Testis (tissue), 2 donors: ENCODE measurements around the gene VWA8.

ENCODE experiments used
- POLR2A ChIP-seq: fragments of 450-650 bp; IDR thresholded peaks from one replicate; pipeline ENCODE4 v1.6.1; 2017; ENCODE audit warnings: antibody characterized with exemption, mild to moderate bottlenecking, moderate library complexity
- TF ChIP-seq, protein P1 (sequence below), 3 experiments: fragments of 450-650 bp in 2 of 3; fragments of 200-600 bp in 1 of 3; sonication (generic) in 1 of 3; IDR thresholded peaks; one replicate each; pipeline ENCODE4 v1.5.1; 2016 to 2019; ENCODE audit warnings: antibody characterized with exemption in 3 of 3, mild to moderate bottlenecking in 2 of 3, moderate library complexity in 1 of 3

DNA sequence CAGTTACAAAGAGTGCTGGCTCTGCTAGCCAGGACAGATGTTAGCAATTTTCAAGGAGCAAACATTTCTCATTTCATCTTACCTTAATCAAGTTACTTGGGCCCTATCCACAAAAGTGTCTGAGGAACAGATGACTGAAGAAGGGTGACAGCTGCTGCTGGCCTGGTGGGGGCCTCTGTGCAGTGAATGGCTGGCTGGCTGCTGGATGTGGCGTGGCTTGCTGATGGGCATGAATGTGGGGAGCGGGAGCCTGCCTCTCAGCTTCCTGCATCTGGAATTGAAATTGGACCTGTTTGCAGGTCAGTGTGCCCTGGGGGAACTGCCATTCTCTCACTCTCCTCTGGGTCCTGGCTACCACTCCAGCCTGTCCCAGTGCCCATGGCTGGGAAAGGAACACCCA, 408.9 kb downstream of the VWA8 start:
- TF ChIP-seq, protein P1, sequence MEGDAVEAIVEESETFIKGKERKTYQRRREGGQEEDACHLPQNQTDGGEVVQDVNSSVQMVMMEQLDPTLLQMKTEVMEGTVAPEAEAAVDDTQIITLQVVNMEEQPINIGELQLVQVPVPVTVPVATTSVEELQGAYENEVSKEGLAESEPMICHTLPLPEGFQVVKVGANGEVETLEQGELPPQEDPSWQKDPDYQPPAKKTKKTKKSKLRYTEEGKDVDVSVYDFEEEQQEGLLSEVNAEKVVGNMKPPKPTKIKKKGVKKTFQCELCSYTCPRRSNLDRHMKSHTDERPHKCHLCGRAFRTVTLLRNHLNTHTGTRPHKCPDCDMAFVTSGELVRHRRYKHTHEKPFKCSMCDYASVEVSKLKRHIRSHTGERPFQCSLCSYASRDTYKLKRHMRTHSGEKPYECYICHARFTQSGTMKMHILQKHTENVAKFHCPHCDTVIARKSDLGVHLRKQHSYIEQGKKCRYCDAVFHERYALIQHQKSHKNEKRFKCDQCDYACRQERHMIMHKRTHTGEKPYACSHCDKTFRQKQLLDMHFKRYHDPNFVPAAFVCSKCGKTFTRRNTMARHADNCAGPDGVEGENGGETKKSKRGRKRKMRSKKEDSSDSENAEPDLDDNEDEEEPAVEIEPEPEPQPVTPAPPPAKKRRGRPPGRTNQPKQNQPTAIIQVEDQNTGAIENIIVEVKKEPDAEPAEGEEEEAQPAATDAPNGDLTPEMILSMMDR (IDR thresholded peaks at IDR 0.05): no peak
- no peak for TF ChIP-seq POLR2A
